Endodermal cell (in vitro differentiated cells): Measurements from ENCODE around the gene RETREG2. TPM values are rescaled to one million over a fixed set of nuclear protein-coding genes. Genes with fewer than 3 reads are reported as not detected.

Experiments used
- DNase-seq: peaks from one replicate; pipeline ENCODE4 v3.0.0-alpha.2; 2017
- H3K27ac ChIP-seq: 2 replicates; pipeline ENCODE4 v1.5.1; 2013; ENCODE audit warnings: mild to moderate bottlenecking, low read depth, low read length, moderate library complexity
- H3K27me3 ChIP-seq: 2 replicates; pipeline ENCODE4 v1.6.1; 2013; ENCODE audit warnings: mild to moderate bottlenecking, low read length, moderate library complexity; ENCODE audit not compliant: insufficient read depth, control insufficient read depth, poor library complexity, severe bottlenecking
- H3K36me3 ChIP-seq: 2 replicates; pipeline ENCODE4 v1.7.0; 2013; ENCODE audit warnings: mild to moderate bottlenecking, low read length, moderate library complexity; ENCODE audit not compliant: control insufficient read depth, insufficient read depth
- H3K4me1 ChIP-seq: one replicate; pipeline ENCODE4 v1.7.0; 2013; ENCODE audit warnings: low read length; ENCODE audit not compliant: control insufficient read depth, insufficient read depth
- H3K4me3 ChIP-seq: 2 replicates; pipeline ENCODE4 v1.5.1; 2013; ENCODE audit warnings: mild to moderate bottlenecking, low read length, moderate library complexity
- H3K9ac ChIP-seq: 2 replicates; pipeline ENCODE4 v1.6.1; 2013; ENCODE audit warnings: mild to moderate bottlenecking, low read length, moderate library complexity; ENCODE audit not compliant: poor library complexity, severe bottlenecking; ENCODE audit errors: extremely low read depth
- H3K9me3 ChIP-seq: 2 replicates; pipeline ENCODE4 v1.6.1; 2013; ENCODE audit warnings: mild to moderate bottlenecking, low read length, moderate library complexity; ENCODE audit not compliant: control insufficient read depth
- H3K27ac Mint-ChIP-seq: 2 replicates; pipeline ENCODE4 v1.8.0; 2020; ENCODE audit warnings: mixed read lengths
- H3K27me3 Mint-ChIP-seq: 2 replicates; pipeline ENCODE4 v1.8.0; 2021; ENCODE audit warnings: mild to moderate bottlenecking, mixed read lengths; ENCODE audit not compliant: insufficient read depth
- H3K36me3 Mint-ChIP-seq: 2 replicates; pipeline ENCODE4 v1.8.0; 2020; ENCODE audit warnings: low read depth, mixed read lengths
- H3K4me1 Mint-ChIP-seq: 2 replicates; pipeline ENCODE4 v1.8.0; 2020; ENCODE audit warnings: mixed read lengths
- H3K4me3 Mint-ChIP-seq: 2 replicates; pipeline ENCODE4 v1.8.0; 2020; ENCODE audit warnings: mild to moderate bottlenecking, moderate library complexity, mixed read lengths
- H3K9me3 Mint-ChIP-seq: 2 replicates; pipeline ENCODE4 v1.8.0; 2020; ENCODE audit warnings: mild to moderate bottlenecking, mixed read lengths
- CTCF ChIP-seq: fragments of 200-600 bp; sonication (generic); conservative IDR thresholded peaks from 2 replicates; pipeline ENCODE4 v1.5.0; 2021; ENCODE audit warnings: antibody characterized with exemption, mild to moderate bottlenecking
- WGBS, 2 experiments: methylation state at CpG; one replicate each; pipeline versions ENCODE4 v1.1.5 to v1.1.7; 2013; ENCODE audit warnings: missing lambda C conversion rate in 2 of 2, mixed read lengths in 1 of 2; ENCODE audit not compliant: insufficient coverage in 1 of 2, insufficient read length in 1 of 2; 5-methylcytosine and 5-hydroxymethylcytosine counted together
- total RNA-seq, 2 donors: library from RNA; stranded (reverse); fragmentation: NEBNext Ultra II Directional in 1 of 2; extraction: Animal tissue kit (Norgen Biotek cat#: 25700) in 1 of 2; gene quantifications; 2 replicates in 1 of 2; 3 replicates in 1 of 2; pipeline ENCODE4 v1.2.1, GENCODE V29; 2021

RETREG2 gene
- total RNA-seq, 2 donors from 2014 or later: 67.0 to 73.4 TPM

GRCh38 chr2:219229305-219230058, 51.4 kb downstream of the RETREG2 start, which contains the start of the genes ANKZF1 and ATG9A:
TSS of gene ANKZF1 (plus strand) at chr2:219229806. CDS start at chr2:219230258, 452 bp downstream.
TSS of gene ATG9A (minus strand) at chr2:219229636. CDS start at chr2:219228024, 1,612 bp downstream.
- Mint-ChIP-seq H3K4me1 (peaks cover 9% of the 10 kb centered on the region), H3K4me3 (peak within 1 kb of the TSS; percentile 97), H3K27ac (peak within 1 kb of the TSS; percentile 98), H3K27me3 (no peaks in the 10 kb centered on the region), H3K9me3 (no peaks in the 10 kb centered on the region), H3K36me3 (peaks cover 45% of the 10 kb centered on the region)
- DNase-seq: peak; percentile 100
- no peak for TF ChIP-seq CTCF
- H3K9ac ChIP-seq: peak within 1 kb of the TSS; percentile 84
- H3K9me3 ChIP-seq: no peaks in the 10 kb centered on the region
- peaks cover 49% of the 10 kb centered on the region for H3K36me3 ChIP-seq
- 0% methylated on average over 45 to 80 of the region's 80 CpGs for WGBS, 2 experiments
- H3K4me1 ChIP-seq: peaks cover 2% of the 10 kb centered on the region
- H3K4me3 ChIP-seq: peak within 1 kb of the TSS; percentile 98
- H3K27me3 ChIP-seq: no peaks in the 10 kb centered on the region
- H3K27ac ChIP-seq: peak within 1 kb of the TSS; percentile 87

GRCh38 chr2:219230059-219230540, 52.0 kb downstream of the RETREG2 start:
- H3K4me1 ChIP-seq: peaks cover 2% of the 10 kb centered on the region
- Mint-ChIP-seq H3K27me3 (no peaks in the 10 kb centered on the region), H3K4me1 (peaks cover 9% of the 10 kb centered on the region), H3K36me3 (peaks cover 42% of the 10 kb centered on the region), H3K4me3 (peak overlapping the region; percentile 97), H3K27ac (peak overlapping the region; percentile 98), H3K9me3 (no peaks in the 10 kb centered on the region)
- no peaks in the 10 kb centered on the region for H3K27me3 ChIP-seq
- 1 to 2% methylated on average over 20 to 24 of the region's 24 CpGs for WGBS, 2 experiments
- no peak for TF ChIP-seq CTCF
- H3K36me3 ChIP-seq: peaks cover 50% of the 10 kb centered on the region
- peak; percentile 81 for DNase-seq
- peak overlapping the region; percentile 87 for H3K27ac ChIP-seq
- H3K4me3 ChIP-seq: peak overlapping the region; percentile 98
- peak overlapping the region; percentile 84 for H3K9ac ChIP-seq
- H3K9me3 ChIP-seq: no peaks in the 10 kb centered on the region

GRCh38 chr2:219234331-219234730, 56.3 kb downstream of the RETREG2 start:
- Mint-ChIP-seq H3K36me3 (peaks cover 56% of the 10 kb centered on the region), H3K4me3 (no peak overlapping the region)
- no peak for TF ChIP-seq CTCF

More at GRCh38 chr2:219234331-219234730, 56.3 kb downstream of the RETREG2 start:
- Histone ChIP-seq H3K4me3 (no peak overlapping the region), H3K27ac (no peak overlapping the region), H3K27me3 (no peaks in the 10 kb centered on the region), H3K9me3 (no peaks in the 10 kb centered on the region), H3K4me1 (no peaks in the 10 kb centered on the region), H3K36me3 (peaks cover 67% of the 10 kb centered on the region), H3K9ac (no peak overlapping the region)
- no peak for DNase-seq
- 95 to 100% methylated on average over 1 to 3 of the region's 3 CpGs for WGBS, 2 experiments
- Mint-ChIP-seq H3K9me3 (no peaks in the 10 kb centered on the region), H3K27me3 (no peaks in the 10 kb centered on the region), H3K27ac (no peak overlapping the region), H3K4me1 (peaks cover 3% of the 10 kb centered on the region)

Other genes starting within 250 kb of the RETREG2 start
- under 1 TPM; 0.81 to 0.95 TPM for gene CDK5R2, start 218.6 kb upstream of the RETREG2 start, total RNA-seq
- not detected for gene FEV, start 193.1 kb upstream of the RETREG2 start, total RNA-seq
- gene CRYBA2, start 184.9 kb upstream of the RETREG2 start, total RNA-seq: 1 to 10 TPM; 2.6 to 3.5 TPM
- 1 to 10 TPM in 1 of 2 donors, under 1 TPM in 1; 0.84 to 1.5 TPM for gene CFAP65, start 136.8 kb upstream of the RETREG2 start, total RNA-seq
- gene IHH, start 117.4 kb upstream of the RETREG2 start, total RNA-seq: 10 to 100 TPM in 1 of 2 donors, 1 to 10 TPM in 1; 2.1 to 10.3 TPM
- 10 to 100 TPM; 16.2 to 27.4 TPM for gene NHEJ1, start 17.5 kb upstream of the RETREG2 start, total RNA-seq
- 1 to 10 TPM in 1 of 2 donors, under 1 TPM in 1; 0.46 to 1.9 TPM for gene SLC23A3, start 8.2 kb upstream of the RETREG2 start, total RNA-seq
- 10 to 100 TPM; 27.7 to 33.2 TPM for gene CNPPD1, start 1.4 kb upstream of the RETREG2 start, total RNA-seq
- gene ZFAND2B, start 28.5 kb downstream of the RETREG2 start, total RNA-seq: 10 to 100 TPM; 21.7 to 22.5 TPM
- 10 to 100 TPM; 39.1 to 76.0 TPM for gene ABCB6, start 40.7 kb downstream of the RETREG2 start, total RNA-seq
- 10 to 100 TPM; 45.4 to 45.7 TPM for gene ATG9A, start 51.4 kb downstream of the RETREG2 start, total RNA-seq
- gene ANKZF1, start 51.5 kb downstream of the RETREG2 start, total RNA-seq: 10 to 100 TPM; 50.9 to 56.3 TPM
- 10 to 100 TPM in 1 of 2 donors, 1 to 10 TPM in 1; 9.7 to 13.8 TPM for gene GLB1L, start 67.2 kb downstream of the RETREG2 start, total RNA-seq
- 10 to 100 TPM; 27.3 to 37.7 TPM for gene STK16, start 67.2 kb downstream of the RETREG2 start, total RNA-seq
- gene TUBA4B, start 75.0 kb downstream of the RETREG2 start, total RNA-seq: not detected
- gene TUBA4A, start 75.6 kb downstream of the RETREG2 start, total RNA-seq: 1 to 10 TPM; 4.0 to 9.5 TPM
- 10 to 100 TPM; 61.9 to 80.9 TPM for gene DNAJB2, start 101.1 kb downstream of the RETREG2 start, total RNA-seq
- gene PTPRN, start 131.1 kb downstream of the RETREG2 start, total RNA-seq: 1 to 10 TPM in 1 of 2 donors, under 1 TPM in 1; 0.44 to 1.1 TPM
- gene RESP18, start 154.5 kb downstream of the RETREG2 start, total RNA-seq: not detected
- 10 to 100 TPM; 54.6 to 76.1 TPM for gene DNPEP, start 209.6 kb downstream of the RETREG2 start, total RNA-seq
- gene DES, start 240.1 kb downstream of the RETREG2 start, total RNA-seq: 1 to 10 TPM; 1.1 to 3.5 TPM